AG04449 (cell line): ENCODE measurements around the gene ABCC3.

Source experiments
- CTCF ChIA-PET: fragments of 350-600 bp; formaldehyde crosslinking; extraction: SDS; loops from one replicate; lab custom pipeline; 2021; ENCODE audit warnings: antibody characterized with exemption; lab: Yijun Ruan, JAX
- POLR2A ChIA-PET: fragments of 400-600, 350-600 bp; formaldehyde crosslinking; extraction: SDS; loops from one replicate; lab custom pipeline; 2020; ENCODE audit warnings: antibody characterized with exemption, inconsistent platforms; lab: Yijun Ruan, JAX
- DNase-seq: peaks from one replicate; pipeline ENCODE4 v3.0.0-alpha.2; 2010; ENCODE audit warnings: low read depth, low spot score
- H3K4me3 ChIP-seq: 2 replicates; pipeline ENCODE4 v1.5.1; 2011; ENCODE audit warnings: low read depth, mild to moderate bottlenecking, control low read depth, low read length
- TF ChIP-seq, protein P1 (sequence below): IDR thresholded peaks from one replicate; pipeline ENCODE4 v1.5.1; 2011; ENCODE audit warnings: mild to moderate bottlenecking, moderate library complexity, low read length, control low read depth, inconsistent platforms; ENCODE audit not compliant: insufficient read depth; ENCODE audit errors: missing control alignments

ABCC3 gene

DNA sequence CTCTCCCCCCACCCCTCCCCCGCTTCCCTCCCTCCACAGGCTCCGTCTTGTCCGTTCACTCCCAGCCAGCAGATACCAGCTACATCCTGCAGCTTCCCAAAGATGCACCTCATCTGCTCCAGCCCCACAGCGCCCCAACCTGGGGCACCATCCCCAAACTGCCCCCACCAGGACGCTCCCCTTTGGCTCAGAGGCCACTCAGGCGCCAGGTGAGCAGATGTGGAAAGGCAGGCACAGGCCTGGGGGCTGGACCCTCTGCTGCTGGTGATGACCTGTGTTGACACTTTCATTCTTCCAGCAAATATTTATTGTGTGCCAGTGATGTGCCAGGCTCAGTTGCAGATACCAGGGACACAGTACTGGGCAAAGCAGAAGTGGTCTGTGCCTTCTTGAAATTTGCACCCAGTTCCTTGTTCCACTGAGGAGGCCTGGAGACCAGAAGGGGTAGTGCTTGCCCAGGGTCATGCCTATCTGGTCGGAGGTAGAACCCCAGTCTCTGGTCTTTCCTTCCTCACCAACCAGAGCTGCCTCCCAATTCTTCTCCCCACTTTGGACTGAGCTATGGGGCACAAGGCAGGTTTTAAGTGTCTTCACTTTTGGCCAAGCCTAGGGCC is 10.3 kb upstream of the ABCC3 start:
- TF ChIP-seq, protein P1, sequence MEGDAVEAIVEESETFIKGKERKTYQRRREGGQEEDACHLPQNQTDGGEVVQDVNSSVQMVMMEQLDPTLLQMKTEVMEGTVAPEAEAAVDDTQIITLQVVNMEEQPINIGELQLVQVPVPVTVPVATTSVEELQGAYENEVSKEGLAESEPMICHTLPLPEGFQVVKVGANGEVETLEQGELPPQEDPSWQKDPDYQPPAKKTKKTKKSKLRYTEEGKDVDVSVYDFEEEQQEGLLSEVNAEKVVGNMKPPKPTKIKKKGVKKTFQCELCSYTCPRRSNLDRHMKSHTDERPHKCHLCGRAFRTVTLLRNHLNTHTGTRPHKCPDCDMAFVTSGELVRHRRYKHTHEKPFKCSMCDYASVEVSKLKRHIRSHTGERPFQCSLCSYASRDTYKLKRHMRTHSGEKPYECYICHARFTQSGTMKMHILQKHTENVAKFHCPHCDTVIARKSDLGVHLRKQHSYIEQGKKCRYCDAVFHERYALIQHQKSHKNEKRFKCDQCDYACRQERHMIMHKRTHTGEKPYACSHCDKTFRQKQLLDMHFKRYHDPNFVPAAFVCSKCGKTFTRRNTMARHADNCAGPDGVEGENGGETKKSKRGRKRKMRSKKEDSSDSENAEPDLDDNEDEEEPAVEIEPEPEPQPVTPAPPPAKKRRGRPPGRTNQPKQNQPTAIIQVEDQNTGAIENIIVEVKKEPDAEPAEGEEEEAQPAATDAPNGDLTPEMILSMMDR, result no peak

DNA sequence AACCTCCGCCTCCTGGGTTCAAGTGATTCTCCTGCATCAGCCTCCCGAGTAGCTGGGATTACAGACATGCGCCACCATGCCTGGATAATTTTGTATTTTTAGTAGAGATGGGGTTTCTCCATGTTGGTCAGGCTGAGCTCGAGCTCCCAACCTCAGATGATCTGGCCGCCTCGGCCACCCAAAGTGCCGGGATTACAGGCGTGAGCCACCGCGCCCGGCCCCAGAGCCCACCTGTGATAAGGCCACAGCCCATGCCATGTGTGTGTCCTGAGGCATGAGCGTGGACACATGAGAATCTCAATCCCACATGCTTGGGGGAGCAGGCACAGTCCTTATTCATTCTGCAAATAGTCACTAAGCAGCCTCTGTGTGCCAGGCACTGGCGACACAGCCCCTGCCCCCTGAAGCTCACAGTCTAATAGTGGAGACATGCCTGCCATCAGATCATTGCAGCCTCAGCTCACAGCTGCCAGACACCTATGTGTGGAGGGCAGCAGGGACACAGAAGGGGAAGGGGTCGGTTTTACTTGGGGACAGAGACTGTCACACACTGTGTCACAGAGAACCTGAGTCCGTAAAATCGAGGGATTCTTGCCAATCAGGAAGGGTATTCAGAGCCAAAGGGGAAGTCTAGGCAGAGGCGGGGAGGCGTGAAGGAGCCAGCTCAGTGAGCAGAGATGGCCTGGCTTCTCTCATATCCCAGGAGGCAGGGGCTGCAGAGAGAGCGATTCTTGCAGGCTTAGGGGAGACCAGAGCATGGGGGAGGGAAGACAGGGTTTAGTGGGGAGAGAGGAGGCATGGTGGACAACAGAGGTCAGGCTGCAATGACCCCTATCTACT is 9.4 kb upstream of the ABCC3 start:
- ChIA-PET POLR2A (interaction anchor here (0.7 kb wide), 1 partner anchor 75 kb away, joined by 3 read pairs; no protein-coding TSS in a partner anchor), CTCF (interaction anchor here (0.6 to 13.2 kb wide), 31 partner anchors 8 to 227 kb away, joined by 3 to 231 read pairs (median 4); partner anchors contain the start of genes ABCC3, CACNA1G, RSAD1 and SPATA20)
- H3K4me3 ChIP-seq, result no peak overlapping the region
- no peak for DNase-seq
- TF ChIP-seq, protein P1, result no peak

More for the DNA sequence above, 10.3 kb upstream of the ABCC3 start:
- no peak for DNase-seq
- ChIA-PET POLR2A (interaction anchor here (0.6 to 0.7 kb wide), 2 partner anchors 63 to 75 kb away, joined by 3 read pairs; no protein-coding TSS in a partner anchor), CTCF (interaction anchor here (0.8 to 13.2 kb wide), 12 partner anchors 8 to 141 kb away, joined by 3 to 231 read pairs (median 8); partner anchors contain the start of genes ABCC3, CACNA1G and SPATA20)
- H3K4me3 ChIP-seq, result no peak overlapping the region

DNA sequence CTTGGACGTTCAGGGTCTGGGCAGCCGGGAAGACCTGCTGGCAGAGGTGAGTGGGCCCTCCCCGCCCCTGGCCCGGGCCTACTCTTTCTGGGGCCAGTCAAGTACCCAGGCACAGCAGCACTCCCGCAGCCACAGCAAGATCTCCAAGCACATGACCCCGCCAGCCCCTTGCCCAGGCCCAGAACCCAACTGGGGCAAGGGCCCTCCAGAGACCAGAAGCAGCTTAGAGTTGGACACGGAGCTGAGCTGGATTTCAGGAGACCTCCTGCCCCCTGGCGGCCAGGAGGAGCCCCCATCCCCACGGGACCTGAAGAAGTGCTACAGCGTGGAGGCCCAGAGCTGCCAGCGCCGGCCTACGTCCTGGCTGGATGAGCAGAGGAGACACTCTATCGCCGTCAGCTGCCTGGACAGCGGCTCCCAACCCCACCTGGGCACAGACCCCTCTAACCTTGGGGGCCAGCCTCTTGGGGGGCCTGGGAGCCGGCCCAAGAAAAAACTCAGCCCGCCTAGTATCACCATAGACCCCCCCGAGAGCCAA is 8.6 kb upstream of the ABCC3 start:
- TF ChIP-seq, protein P1, result peak; percentile 92
- DNase-seq, result no peak
- ChIA-PET POLR2A (no interaction called here), CTCF (interaction anchor here (0.6 to 13.2 kb wide), 28 partner anchors 9 to 228 kb away, joined by 3 to 231 read pairs (median 4); partner anchors contain the start of genes ABCC3, CACNA1G, RSAD1 and SPATA20)
- H3K4me3 ChIP-seq, result no peak overlapping the region

DNA sequence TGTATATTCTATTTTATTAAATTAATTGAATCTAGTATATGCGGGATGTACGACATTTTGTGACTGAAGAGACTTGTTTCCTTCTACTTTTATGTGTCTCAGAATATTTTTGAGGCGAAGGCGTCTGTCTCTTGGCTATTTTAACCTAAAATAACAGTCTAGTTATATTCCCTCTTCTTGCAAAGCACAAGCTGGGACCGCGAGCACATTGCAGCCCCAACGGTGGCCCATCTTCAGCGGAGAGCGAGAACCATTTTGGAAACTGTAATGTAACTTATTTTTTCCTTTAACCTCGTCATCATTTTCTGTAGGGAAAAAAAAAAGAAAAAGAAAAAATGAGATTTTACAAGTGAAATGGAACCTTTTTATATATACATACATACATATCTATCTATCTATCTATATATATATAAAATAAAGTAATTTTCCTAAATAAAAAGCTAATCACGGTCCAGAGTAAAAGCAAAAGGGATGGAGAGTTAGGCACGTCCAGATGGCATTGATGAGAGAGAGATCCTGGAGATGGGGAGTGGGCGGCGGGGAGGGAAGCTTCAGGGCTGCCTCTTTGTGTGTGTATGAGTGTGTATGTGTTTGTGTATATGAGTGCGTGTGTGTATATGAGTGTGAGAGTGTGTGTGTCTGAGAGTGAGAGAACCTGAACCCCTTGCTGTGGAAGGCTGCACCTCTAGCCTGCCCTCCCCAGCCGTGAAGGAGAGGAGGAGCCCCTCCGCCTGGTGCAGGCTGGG is 7.5 kb upstream of the ABCC3 start:
- DNase-seq, result no peak
- no peak overlapping the region for H3K4me3 ChIP-seq
- TF ChIP-seq, protein P1, result no peak
- ChIA-PET POLR2A (no interaction called here), CTCF (interaction anchor here (0.7 to 13.2 kb wide), 21 partner anchors 10 to 148 kb away, joined by 3 to 231 read pairs (median 10); partner anchors contain the start of genes ABCC3, CACNA1G, RSAD1 and SPATA20)

DNA sequence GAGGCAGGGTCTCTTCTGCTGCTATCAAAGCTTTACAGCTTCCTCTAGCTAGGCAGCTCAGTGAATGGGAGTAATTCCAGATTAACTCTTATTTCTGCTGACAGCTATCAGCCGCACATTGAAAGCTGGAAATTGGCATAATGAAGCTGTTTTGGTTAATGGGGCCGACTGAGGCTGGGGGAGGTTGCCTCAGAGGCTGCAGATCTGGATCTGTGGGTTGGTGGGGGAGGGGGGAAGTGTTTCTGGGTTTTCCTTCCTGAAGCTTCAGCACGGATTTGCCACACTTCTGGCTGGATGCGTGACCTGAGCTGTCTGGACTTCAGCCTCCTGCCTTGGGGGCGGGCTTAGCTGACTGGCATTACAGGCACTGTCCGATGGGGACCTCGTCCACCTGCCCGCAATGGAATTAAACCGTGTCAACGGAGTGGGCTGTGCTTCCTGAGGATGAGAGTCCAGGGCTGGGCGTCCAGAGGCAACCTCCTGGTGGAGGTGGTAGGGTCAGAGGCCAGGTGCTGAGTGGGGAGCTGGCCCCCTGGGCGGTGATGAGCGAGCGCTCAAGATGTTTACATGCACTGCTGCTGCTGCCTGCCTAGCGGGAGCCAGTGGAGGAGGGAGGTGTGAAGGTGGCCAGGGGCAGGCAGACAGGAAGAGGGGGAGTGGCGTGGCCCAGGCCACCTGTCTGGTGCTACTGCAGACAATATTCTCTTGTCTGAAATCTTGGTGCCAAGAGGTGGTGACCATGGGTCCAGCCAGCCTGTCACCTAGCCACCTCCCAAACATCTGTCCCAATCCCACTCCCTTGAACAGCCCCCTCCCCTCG is 6.7 kb upstream of the ABCC3 start:
- no peak overlapping the region for H3K4me3 ChIP-seq
- ChIA-PET POLR2A (interaction anchor here (1.2 kb wide), 1 partner anchor 11 kb away, joined by 4 read pairs; no protein-coding TSS in a partner anchor), CTCF (interaction anchor here (0.7 to 13.2 kb wide), 21 partner anchors 9 to 149 kb away, joined by 3 to 231 read pairs (median 18); partner anchors contain the start of genes ABCC3, CACNA1G, RSAD1 and SPATA20)
- no peak for DNase-seq
- TF ChIP-seq, protein P1, result no peak
